ENCODE measurements around the gene WFIKKN2. TPM values are rescaled to one million over a fixed set of nuclear protein-coding genes. Genes with fewer than 3 reads are reported as not detected.

WFIKKN2 gene
- total and polyA plus RNA-seq, 2 of the 4 experiments (the other 2 are of a cell fraction) = 0.02 TPM; not detected in 1

GRCh38 chr17:50833510-50834428 is 1.6 kb upstream of the WFIKKN2 start:
- Histone ChIP-seq H2AK5ac (ENCODE audit: low read depth, low read length) (no peak overlapping the region), H2BK5ac (ENCODE audit: low read depth, low read length, poor library complexity, severe bottlenecking) (no peak overlapping the region), H4K8ac (ENCODE audit: low read depth in 2 of 2, low read length in 2 of 2) (no peak overlapping the region), H3K36me3 (ENCODE audit: control insufficient read depth, insufficient read depth, low read length) (no peaks in the 10 kb centered on the region), H3K4me2 (ENCODE audit: low read depth, low read length) (no peak overlapping the region), H3K4me3 (ENCODE audit: insufficient read depth, low read depth, low read length) (no peak overlapping the region), H2AFZ (replicated peaks; ENCODE audit: low read length, poor library complexity) (no peak overlapping the region), H3K14ac (replicated peaks; ENCODE audit: low read depth, low read length) (no peak overlapping the region), H3K9ac (ENCODE audit: low read depth, low read length) (no peak overlapping the region), H2BK15ac (ENCODE audit: low read depth, low read length) (no peak overlapping the region), H4K91ac (ENCODE audit: insufficient read depth, low read depth, low read length) (no peak overlapping the region), H4K20me1 (ENCODE audit: insufficient read depth, low read length) (no peaks in the 10 kb centered on the region; the same call in 1 of the 2 replicates), H3K27ac (ENCODE audit: insufficient read depth, low read length) (no peak overlapping the region), H2BK120ac (ENCODE audit: low read depth, low read length) (no peak overlapping the region), H2AK9ac (replicated peaks; ENCODE audit: low read depth, low read length, poor library complexity) (no peak overlapping the region), H3K4ac (ENCODE audit: low read depth, low read length) (no peak overlapping the region), H3K4me1 (ENCODE audit: control insufficient read depth, insufficient read depth, low read length) (peaks cover 4% of the 10 kb centered on the region; the same call in 1 of the 2 replicates), H3K79me1 (ENCODE audit: low read depth in 1 of 2, low read length in 2 of 2) (no peaks in the 10 kb centered on the region), H3K9me1 (ENCODE audit: insufficient read depth, low read length) (no peaks in the 10 kb centered on the region), H3K9me3 (ENCODE audit: control insufficient read depth, insufficient read depth, low read length) (no peaks in the 10 kb centered on the region), H3K56ac (ENCODE audit: extremely low read depth, insufficient read depth, low read length) (no peak overlapping the region), H3K23ac (ENCODE audit: low read depth, low read length) (no peak overlapping the region), H4K5ac (ENCODE audit: low read depth, low read length) (no peak overlapping the region), H3K27me3 (ENCODE audit: control insufficient read depth, insufficient read depth, low read length) (peaks cover 7% of the 10 kb centered on the region; the same call in 1 of the 2 replicates), H3K18ac (ENCODE audit: low read depth, low read length) (no peak overlapping the region), H2BK20ac (ENCODE audit: low read depth, low read length) (no peak overlapping the region)
- CTCF ChIA-PET = interaction anchor here (0.7 kb wide), 1 partner anchor 51 kb away, joined by 3 read pairs; no protein-coding TSS in a partner anchor
- DNase-seq (no peak), ATAC-seq (ENCODE audit: low read depth) (no peak)
- BruUV-seq (replicated peaks) = no TSS peak
- no peak for TF ChIP-seq MAFK (IDR thresholded peaks at IDR 0.05; ENCODE audit: low read depth, low read length)
- TF ChIP-seq MAZ (IDR thresholded peaks at IDR 0.05; ENCODE audit: borderline replicate concordance, low read depth, low read length) = no peak
- no peak for TF ChIP-seq USF2 (IDR thresholded peaks at IDR 0.05; ENCODE audit: low read depth, low read length)
- TF ChIP-seq POLR2A (IDR thresholded peaks at IDR 0.05; ENCODE audit: low read depth, low read length) = no peak
- TF ChIP-seq MXI1 (IDR thresholded peaks at IDR 0.05; ENCODE audit: borderline replicate concordance, low read depth, low read length) = no peak
- TF ChIP-seq ELK1 (IDR thresholded peaks at IDR 0.05; ENCODE audit: borderline replicate concordance, low read depth, low read length) = no peak
- no peak for TF ChIP-seq BHLHE40 (IDR thresholded peaks at IDR 0.05; ENCODE audit: low read depth, low read length)
- TF ChIP-seq RCOR1 (IDR thresholded peaks at IDR 0.05; ENCODE audit: insufficient replicate concordance, low read length) = no peak
- TF ChIP-seq NFE2L2 (IDR thresholded peaks at IDR 0.05; ENCODE audit: low read depth, low read length) = no peak
- TF ChIP-seq SMC3 (IDR thresholded peaks at IDR 0.05; ENCODE audit: low read depth, low read length) = no peak
- WGBS, 2 experiments (ENCODE audit: extremely low coverage in 2 of 2, insufficient read length in 1 of 2) = 84% methylated on average over 17 of the region's 38 CpGs; no CpG with 5 or more reads in 1 of the 2 experiments
- intact Hi-C loops (cut with micrococcal nuclease) = no loop called here
- in situ Hi-C loops (cut with MboI; ENCODE audit: low sequenced_read_pairs) = no loop called here
- POLR2A ChIA-PET (ENCODE audit: unreplicated experiment) = no interaction called here
- dilution Hi-C loops (cut with HindIII; ENCODE audit: low sequenced_read_pairs, unreplicated experiment) = no loop called here

Data from IMR-90 (cell line).